ENCODE measurements around the gene PLA2G4B.

GRCh38 chr15:41821831-41822230 is 16.8 kb upstream of the PLA2G4B start:
- TF ChIP-seq CTCF (conservative IDR thresholded peaks at IDR 0.05; ENCODE audit: low read length), result no peak
- TF ChIP-seq EZH2phosphoT487 (IDR thresholded peaks at IDR 0.05; ENCODE audit: borderline replicate concordance), result no peak
